NK-92 (cell line): ENCODE measurements around the gene DNAJB6.
"Not testable (repeated sequence)": the region's sequence is repeated elsewhere in the genome, so short reads cannot be mapped to it uniquely, and the experiment has no call there.

ENCODE experiments used
- DNase-seq: peaks from one replicate; lab custom pipeline; 2025; ENCODE audit not compliant: unreplicated experiment; lab: John Stamatoyannopoulos, UW

Gene DNAJB6

DNA sequence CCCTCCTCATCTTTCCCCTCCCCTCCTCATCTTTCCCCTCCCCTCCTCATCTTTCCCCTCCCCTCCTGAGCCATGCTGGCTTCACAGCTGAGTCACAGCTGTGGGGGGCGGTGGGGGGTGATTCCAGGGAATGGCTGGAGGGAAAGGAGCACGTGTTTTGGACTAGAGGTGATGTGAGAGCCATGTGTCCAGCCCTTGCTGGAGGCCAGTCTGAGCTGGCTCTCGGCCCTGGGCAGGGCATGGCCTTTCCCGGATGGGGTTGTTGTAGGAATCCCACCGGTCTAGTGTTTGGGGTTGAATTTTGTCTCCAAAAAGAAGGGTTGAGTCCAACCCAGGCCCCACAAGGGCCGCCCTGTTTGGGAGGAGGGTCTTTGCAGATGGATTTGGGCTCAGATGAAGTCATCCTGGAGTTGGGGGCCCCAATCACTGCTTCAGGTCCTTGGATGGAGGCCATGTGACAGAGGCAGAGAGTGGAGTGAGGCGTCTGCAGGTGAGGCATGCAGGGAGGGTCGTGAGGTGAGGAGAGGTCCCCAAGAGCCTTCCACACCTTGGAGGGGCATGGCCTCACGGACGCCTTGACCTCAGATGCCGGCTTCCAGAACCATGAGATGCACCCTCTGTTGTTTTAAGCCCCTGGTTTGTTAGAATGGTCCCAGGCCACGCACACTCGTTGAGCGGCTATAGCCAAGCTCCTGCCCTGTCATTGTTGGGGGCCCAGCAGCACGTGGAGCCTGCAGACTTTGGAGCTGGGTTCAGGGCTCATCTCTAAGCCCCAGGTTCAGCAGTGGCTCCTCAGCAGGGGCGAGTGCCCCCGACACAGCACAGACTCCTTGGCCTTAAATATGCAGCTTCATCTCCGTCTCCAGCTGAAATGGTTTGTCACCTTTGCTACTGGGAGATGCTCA, 101.6 kb downstream of the DNAJB6 start:
- DNase-seq, result no peak

DNA sequence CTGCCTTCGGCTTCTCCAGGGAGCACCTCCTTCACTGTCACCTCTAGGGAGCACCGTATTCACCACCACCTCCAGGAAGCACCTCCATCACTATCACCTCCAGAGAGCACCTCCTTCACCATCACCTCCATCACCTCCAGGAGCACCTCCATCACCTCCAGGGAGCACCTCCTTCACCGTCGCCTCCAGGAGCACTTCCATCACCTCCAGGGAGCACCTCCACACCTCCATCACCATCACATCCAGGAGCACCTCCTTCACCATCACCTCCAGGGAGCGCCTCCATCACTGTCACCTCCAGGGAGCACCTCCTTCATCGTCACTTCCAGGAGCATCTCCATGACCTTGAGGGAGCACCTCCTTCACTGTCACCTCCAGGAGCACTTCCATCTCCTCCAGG, 102.3 kb downstream of the DNAJB6 start:
- DNase-seq, result no peak

GRCh38 chr7:157439761-157440160, 103.0 kb downstream of the DNAJB6 start:
- DNase-seq, result no peak

- DNase-seq, result no peak
Measured at GRCh38 chr7:157440346-157441022, 103.7 kb downstream of the DNAJB6 start.

DNA sequence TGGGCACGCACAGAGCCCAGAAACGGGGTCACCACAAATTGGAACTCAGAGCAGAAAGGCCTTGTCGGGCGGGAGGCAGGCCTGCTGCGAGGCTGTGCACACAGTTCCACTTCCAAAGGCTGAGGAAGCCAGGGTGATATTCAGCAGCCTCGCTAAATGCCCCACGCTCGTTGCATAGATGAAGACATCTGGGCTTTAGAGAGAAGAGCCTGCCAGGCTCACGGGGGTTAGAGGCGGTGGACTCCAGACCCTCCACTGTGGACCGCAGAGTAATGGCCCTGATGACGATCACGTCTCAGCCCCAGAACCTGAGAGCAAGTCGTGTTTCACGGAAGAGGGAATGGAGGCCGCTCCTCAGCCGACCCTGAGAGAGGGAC, 104.2 kb downstream of the DNAJB6 start:
- no peak for DNase-seq

DNA sequence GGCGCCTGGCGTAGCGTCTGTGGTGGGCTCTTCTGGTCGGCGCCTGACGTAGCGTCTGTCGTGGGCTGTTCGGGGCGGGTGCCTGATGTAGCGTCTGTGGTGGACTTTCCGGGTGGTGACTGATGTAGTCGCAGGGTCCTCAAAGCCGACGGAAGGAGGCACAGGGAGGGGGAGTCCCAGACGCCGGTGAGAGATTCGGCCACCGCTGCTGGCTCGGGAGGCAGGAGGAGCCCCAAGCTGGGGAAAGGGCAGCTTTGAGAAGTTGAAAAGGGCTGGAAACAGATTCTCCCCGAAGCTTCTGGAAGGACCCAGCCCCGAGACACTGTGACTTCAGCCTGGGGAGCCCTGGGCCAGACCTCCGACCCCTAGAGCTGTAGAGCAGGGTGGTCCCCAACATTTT, 105.7 kb downstream of the DNAJB6 start:
- no peak for DNase-seq

GRCh38 chr7:157442993-157443831, 106.4 kb downstream of the DNAJB6 start:
- DNase-seq, result no peak

- no peak for DNase-seq
Measured at GRCh38 chr7:157444011-157444842, 107.4 kb downstream of the DNAJB6 start.

DNA sequence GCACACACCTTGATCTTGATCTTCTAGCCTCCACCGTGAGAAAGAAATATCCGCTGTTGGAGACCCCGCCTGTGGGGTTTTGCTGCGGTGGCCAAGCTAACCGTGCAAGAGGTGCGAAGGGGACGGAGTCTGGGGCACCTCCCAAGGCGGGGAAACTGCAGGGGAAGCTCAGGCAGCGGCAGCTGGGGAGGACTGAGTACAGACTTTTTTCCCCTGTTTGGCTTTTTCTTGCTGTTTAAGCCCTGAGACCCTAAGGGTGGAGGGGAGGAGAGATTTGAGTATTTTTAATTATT, 108.0 kb downstream of the DNAJB6 start:
- DNase-seq, result no peak

- no peak for DNase-seq
Measured at GRCh38 chr7:157445246-157445955, 108.6 kb downstream of the DNAJB6 start.

DNA sequence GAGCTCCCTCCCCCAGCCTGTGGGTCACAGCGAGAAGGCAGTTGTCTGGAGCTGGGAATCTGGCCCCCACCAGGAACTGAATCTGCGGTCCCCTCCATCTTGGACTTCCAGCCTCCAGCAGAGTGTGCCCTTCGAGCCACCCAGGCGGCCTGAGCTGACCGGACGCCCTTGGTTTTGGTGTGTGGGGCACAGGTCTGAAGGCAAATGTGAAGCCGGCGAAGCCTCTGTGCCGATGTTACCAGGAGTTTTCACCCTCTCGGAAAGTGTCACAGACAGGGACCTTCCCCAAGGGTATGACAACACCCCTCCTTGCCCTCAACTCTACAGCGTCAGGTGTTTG, 109.1 kb downstream of the DNAJB6 start:
- DNase-seq, result no peak

DNA sequence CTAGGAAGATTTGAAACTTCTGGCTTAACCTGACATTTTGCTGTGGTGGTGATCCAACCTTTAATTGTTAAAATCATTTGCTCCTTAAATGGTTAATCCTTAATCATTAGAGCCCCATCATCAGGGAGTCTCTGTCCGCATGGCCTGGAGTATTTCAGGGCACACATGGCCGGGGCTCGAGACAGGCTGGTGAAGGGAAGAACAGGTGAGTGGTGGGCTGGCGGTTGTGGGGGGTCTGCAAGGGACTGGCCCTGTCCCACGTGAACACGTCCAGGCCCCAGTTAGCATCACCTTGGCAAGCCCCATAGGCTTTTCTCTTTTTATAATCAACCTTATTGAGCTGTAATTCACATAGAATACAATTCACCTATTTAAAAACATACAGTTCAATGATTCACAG, 109.5 kb downstream of the DNAJB6 start:
- no peak for DNase-seq

GRCh38 chr7:157454003-157454402, 117.2 kb downstream of the DNAJB6 start:
- not testable (repeated sequence) for DNase-seq

GRCh38 chr7:157457355-157458253, 120.8 kb downstream of the DNAJB6 start:
- no peak for DNase-seq

- DNase-seq, result no peak
Measured at GRCh38 chr7:157458254-157458633, 121.4 kb downstream of the DNAJB6 start.

- no peak for DNase-seq
Measured at GRCh38 chr7:157459966-157460365, 123.2 kb downstream of the DNAJB6 start.

DNA sequence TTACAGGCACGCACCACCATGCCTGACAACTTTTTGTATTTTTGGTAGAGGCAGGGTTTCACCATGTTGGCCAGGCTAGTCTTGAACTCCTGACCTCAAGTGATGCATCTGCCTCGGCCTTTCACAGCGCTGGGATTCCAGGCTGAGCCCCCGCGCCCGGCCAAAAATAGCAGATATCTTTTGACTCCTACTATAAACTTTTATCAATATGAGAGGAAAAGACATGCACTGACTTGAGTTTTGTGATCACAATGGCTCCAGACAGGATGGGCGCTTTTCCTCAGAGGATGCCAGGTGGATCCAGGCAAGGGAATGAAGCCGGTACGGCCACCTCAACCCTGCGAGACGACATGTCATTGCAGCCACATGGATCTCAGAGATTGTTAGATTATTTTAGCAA, 123.9 kb downstream of the DNAJB6 start:
- no peak for DNase-seq

DNA sequence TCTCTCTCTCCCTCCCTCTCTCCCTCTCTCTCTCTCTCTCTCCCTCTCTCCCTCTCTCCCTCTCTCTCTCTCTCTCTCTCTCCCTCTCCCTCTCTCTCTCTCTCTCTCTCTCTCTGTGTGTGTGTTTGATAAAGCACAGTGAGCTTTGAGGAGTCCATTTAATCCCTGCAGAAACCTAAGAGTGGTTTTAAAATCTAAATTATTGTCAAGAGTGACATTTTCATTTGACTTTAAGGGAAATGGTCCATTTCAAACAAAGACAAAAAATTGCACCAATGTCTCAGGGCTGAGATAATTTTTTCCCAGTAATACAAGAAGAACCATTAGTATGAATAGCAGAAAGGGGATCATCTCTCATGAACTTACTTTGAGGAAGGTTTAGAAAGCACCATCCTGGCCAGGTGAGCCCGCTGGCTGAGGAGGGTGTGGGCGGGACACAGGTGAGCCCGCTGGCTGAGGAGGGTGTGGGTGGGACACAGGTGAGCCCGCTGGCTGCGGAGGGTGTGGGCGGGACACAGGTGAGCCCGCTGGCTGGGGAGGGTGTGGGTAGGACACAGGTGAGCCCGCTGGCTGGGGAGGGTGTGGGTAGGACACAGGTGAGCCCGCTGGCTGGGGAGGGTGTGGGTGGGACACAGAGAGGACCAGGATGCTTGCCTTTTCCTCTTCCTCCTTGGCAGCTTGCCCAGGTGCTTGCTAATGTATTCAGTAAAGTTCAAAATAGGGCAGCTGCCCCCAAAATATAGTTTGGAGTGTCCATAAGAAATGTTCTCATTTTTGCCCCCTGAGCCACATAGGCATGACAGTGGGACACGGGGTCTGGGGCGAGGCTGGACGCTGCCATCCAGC, 125.0 kb downstream of the DNAJB6 start:
- no peak for DNase-seq

GRCh38 chr7:157462419-157462771, 125.6 kb downstream of the DNAJB6 start:
- no peak for DNase-seq
